Esophagus muscularis mucosa (tissue), 4 donors: ENCODE measurements around the gene ABR. TPM values are rescaled to one million over a fixed set of nuclear protein-coding genes. Genes with fewer than 3 reads are reported as not detected.
"Not testable (repeated sequence)": the region's sequence is repeated elsewhere in the genome, so short reads cannot be mapped to it uniquely, and the experiment has no call there.

Source experiments
- DNase-seq: peaks from one replicate; pipeline ENCODE4 v3.0.0-alpha.2; 2017; ENCODE audit errors: extremely low spot score
- H3K27ac ChIP-seq, 4 donors: fragments of 200-600 bp; sonication (generic); replicated peaks in 1 of 4; 1 replicate in 3 of 4; 2 replicates in 1 of 4; pipeline ENCODE4 v1.5.1; 2016 to 2019; ENCODE audit warnings: mild to moderate bottlenecking in 1 of 4
- H3K27me3 ChIP-seq, 4 donors: fragments of 200-600 bp; sonication (generic); one replicate each; pipeline versions ENCODE4 v1.5.1 to v1.6.0; 2016 to 2019
- H3K36me3 ChIP-seq, 4 donors: fragments of 200-600 bp; sonication (generic); one replicate each; pipeline ENCODE4 v1.5.1; 2016 to 2019
- H3K4me1 ChIP-seq, 4 donors: fragments of 200-600 bp; sonication (generic); one replicate each; pipeline ENCODE4 v1.5.1; 2016 to 2019
- H3K4me3 ChIP-seq, 4 donors: fragments of 200-600 bp; sonication (generic); 1 replicate in 2 of 4; 2 replicates in 2 of 4; pipeline ENCODE4 v1.5.1; 2016 to 2019; ENCODE audit warnings: mild to moderate bottlenecking in 4 of 4, moderate library complexity in 1 of 4
- H3K9me3 ChIP-seq, 4 donors: fragments of 200-600 bp; sonication (generic); 1 replicate in 3 of 4; 2 replicates in 1 of 4; pipeline ENCODE4 v1.5.1; 2016 to 2019
- CTCF ChIP-seq, 3 experiments: fragments of 200-600 bp in 2 of 3; fragments of 450-650 bp in 1 of 3; sonication (generic) in 2 of 3; IDR thresholded peaks; one replicate each; pipeline ENCODE4 v1.5.1; 2017 to 2019; ENCODE audit warnings: antibody characterized with exemption in 3 of 3, mild to moderate bottlenecking in 2 of 3, moderate library complexity in 1 of 3
- EP300 ChIP-seq: sonication (generic); formaldehyde crosslinking; IDR thresholded peaks from one replicate; pipeline ENCODE4 v1.6.1; 2017; ENCODE audit warnings: antibody characterized with exemption
- POLR2A ChIP-seq: fragments of 450-650 bp; IDR thresholded peaks from one replicate; pipeline ENCODE4 v1.6.1; 2017; ENCODE audit warnings: antibody characterized with exemption, moderate library complexity, mild to moderate bottlenecking, low read depth
- POLR2AphosphoS5 ChIP-seq, 2 donors: sonication (generic); formaldehyde crosslinking; IDR thresholded peaks; one replicate each; pipeline ENCODE4 v1.6.1; 2017; ENCODE audit warnings: antibody characterized with exemption in 2 of 2
- WGBS: methylation state at CpG from one replicate; pipeline ENCODE4 v1.1.5; 2018; 5-methylcytosine and 5-hydroxymethylcytosine counted together
- intact Hi-C: fragments of 100-400 bp; cut with DNase I; formaldehyde crosslinking; loops from one replicate; pipeline ENCODE4 v1.15.1; 2023
- total RNA-seq, 4 donors: library from RNA; depleted of rRNA; stranded (reverse); fragments of >200 nt; gene quantifications; one replicate each; pipeline versions ENCODE4 v1.1.0 to v1.2.1, GENCODE V29; 2016

Gene ABR
- total RNA-seq, 4 donors from 2014 or later: 98.4 to 142 (median 114) TPM

DNA sequence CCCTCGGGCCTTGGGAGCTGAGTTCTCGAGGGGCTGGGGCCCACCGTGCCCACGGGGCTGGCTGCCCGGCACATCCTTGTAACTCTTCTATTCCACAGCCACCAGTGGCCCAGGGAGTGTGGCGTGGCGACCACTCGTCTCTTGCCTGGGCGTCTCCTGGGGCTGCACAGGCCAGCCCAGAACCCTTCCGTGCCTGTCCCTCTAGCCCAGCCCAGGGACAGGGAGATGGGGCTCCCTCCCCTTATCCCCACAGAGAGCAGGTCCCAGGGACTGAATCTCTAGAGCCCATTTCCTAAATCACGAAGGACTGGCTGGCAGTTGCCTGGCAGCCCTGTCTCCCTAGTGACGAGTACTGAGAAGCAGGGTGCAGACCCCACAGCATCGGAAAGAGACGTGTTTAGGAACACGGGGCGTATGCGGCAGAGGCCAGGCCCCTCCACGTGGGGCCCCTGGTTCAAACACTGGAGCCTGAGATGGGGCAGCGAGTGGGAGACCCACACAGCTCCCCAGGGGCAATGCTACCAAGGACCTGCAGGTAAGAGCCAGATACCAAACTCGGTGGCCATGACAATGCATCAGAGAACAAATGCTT, 131.8 kb downstream of the ABR start:
- no peak for DNase-seq

GRCh38 chr17:1047177-1047878, 132.5 kb downstream of the ABR start:
- intact Hi-C loops: no loop called here
- no peaks in the 10 kb centered on the region for H3K27me3 ChIP-seq
- peak overlapping the region; percentile 83 to 93 (median 88) for H3K27ac ChIP-seq
- WGBS: 39% methylated on average over 19 of the region's 21 CpGs
- TF ChIP-seq POLR2AphosphoS5 (IDR thresholded peaks at IDR 0.05) (peak; percentile 53 to 91), CTCF (IDR thresholded peaks at IDR 0.05) (peak in 2 of 3 experiments; percentile 35 to 54), EP300 (peak; percentile 97), POLR2A (no peak)
- DNase-seq: no peak
- peak overlapping the region in 1 of 4 donors; percentile 27 for H3K4me3 ChIP-seq
- peaks cover 40 to 89% (median 77%) of the 10 kb centered on the region in 4 donors for H3K4me1 ChIP-seq
- H3K36me3 ChIP-seq: peaks cover 0 to 45% (median 29%) of the 10 kb centered on the region in 4 donors
- H3K9me3 ChIP-seq: no peaks in the 10 kb centered on the region

More for the DNA sequence above, 131.8 kb downstream of the ABR start:
- H3K27me3 ChIP-seq: no peaks in the 10 kb centered on the region
- H3K9me3 ChIP-seq: no peaks in the 10 kb centered on the region
- no peak for TF ChIP-seq POLR2AphosphoS5 (IDR thresholded peaks at IDR 0.05)
- no peak for TF ChIP-seq CTCF (IDR thresholded peaks at IDR 0.05)
- no peak for TF ChIP-seq POLR2A
- TF ChIP-seq EP300: no peak
- intact Hi-C loops: loop anchor here (2.0 kb wide), 1 partner anchor 47 kb away; no protein-coding TSS in a partner anchor
- peaks cover 34 to 85% (median 73%) of the 10 kb centered on the region in 4 donors for H3K4me1 ChIP-seq
- peaks cover 0 to 38% (median 29%) of the 10 kb centered on the region in 4 donors for H3K36me3 ChIP-seq
- WGBS: 74% methylated on average over 6 of the region's 20 CpGs
- no peak overlapping the region for H3K4me3 ChIP-seq
- peak overlapping the region; percentile 83 to 93 (median 88) for H3K27ac ChIP-seq

- peak overlapping the region; percentile 83 to 93 (median 88) for H3K27ac ChIP-seq
Observed at GRCh38 chr17:1045456-1045855, 134.3 kb downstream of the ABR start.

GRCh38 chr17:1044387-1045009, 135.3 kb downstream of the ABR start:
- H3K4me1 ChIP-seq: peaks cover 56 to 84% (median 83%) of the 10 kb centered on the region in 4 donors
- H3K9me3 ChIP-seq, H3K27me3 ChIP-seq, DNase-seq, intact Hi-C loops: not testable (repeated sequence)
- peak overlapping the region in 1 of 4 donors; percentile 33 for H3K4me3 ChIP-seq
- peak overlapping the region; percentile 83 to 93 (median 88) for H3K27ac ChIP-seq
- peaks cover 0 to 35% (median 20%) of the 10 kb centered on the region in 4 donors for H3K36me3 ChIP-seq
- WGBS: 87% methylated on average over 13 of the region's 13 CpGs

More at GRCh38 chr17:1045456-1045855, 134.3 kb downstream of the ABR start:
- no peaks in the 10 kb centered on the region for H3K27me3 ChIP-seq
- TF ChIP-seq POLR2AphosphoS5 (IDR thresholded peaks at IDR 0.05) (no peak), CTCF (IDR thresholded peaks at IDR 0.05) (no peak), EP300 (no peak), POLR2A (no peak)
- 86% methylated on average over 9 of the region's 9 CpGs for WGBS
- intact Hi-C loops: no loop called here
- no peak for DNase-seq
- peaks cover 46 to 84% (median 77%) of the 10 kb centered on the region in 4 donors for H3K4me1 ChIP-seq
- H3K36me3 ChIP-seq: peaks cover 0 to 45% (median 30%) of the 10 kb centered on the region in 4 donors
- H3K9me3 ChIP-seq: no peaks in the 10 kb centered on the region
- H3K4me3 ChIP-seq: no peak overlapping the region
